ENCODE measurements around the gene ASPHD1. TPM values are rescaled to one million over a fixed set of nuclear protein-coding genes. Genes with fewer than 3 reads are reported as not detected.

ASPHD1 gene
- polyA plus RNA-seq, 1 donor (not counting 4 experiments of a cell fraction or from before 2014, with no cell fraction given), result 0.71 TPM

DNA sequence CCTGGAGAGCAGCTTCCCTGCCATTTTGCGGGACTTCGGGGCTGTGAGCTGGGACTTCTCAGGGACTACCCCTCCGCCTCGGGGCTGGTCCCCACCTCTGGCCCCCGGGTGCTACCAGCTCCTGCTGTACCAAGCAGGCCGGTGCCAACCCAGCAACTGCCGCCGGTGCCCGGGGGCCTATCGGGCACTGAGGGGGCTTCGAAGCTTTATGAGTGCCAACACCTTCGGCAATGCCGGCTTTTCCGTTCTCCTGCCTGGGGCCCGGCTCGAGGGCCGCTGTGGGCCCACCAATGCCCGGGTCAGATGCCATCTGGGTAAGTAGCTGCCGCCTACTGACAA is 1.3 kb downstream of the ASPHD1 start:
- dilution Hi-C loops (cut with MboI; ENCODE audit: extremely low pct_ligation_motif_present, low sequenced_read_pairs), result no loop called here
- Histone ChIP-seq H3K9me3 (ENCODE audit: control insufficient read depth, low read depth, low read length) (no peaks in the 10 kb centered on the region), H3K9ac (ENCODE audit: control insufficient read depth, extremely low read depth, insufficient read depth, low read length) (no peak overlapping the region), H3K36me3 (ENCODE audit: control insufficient read depth in 2 of 2, extremely low read depth in 1 of 2, insufficient read depth in 2 of 2, low read length in 2 of 2) (no peaks in the 10 kb centered on the region), H3K27ac (ENCODE audit: control insufficient read depth, insufficient read depth, low read length) (no peak overlapping the region), H3K4me2 (ENCODE audit: control insufficient read depth, extremely low read depth, insufficient read depth, low read depth, low read length) (no peak overlapping the region), H3K4me3 (ENCODE audit: control insufficient read depth in 2 of 3, extremely low read depth in 1 of 3, insufficient read depth in 2 of 3, low read depth in 1 of 3, low read length in 3 of 3) (no peak overlapping the region), H2AFZ (ENCODE audit: control insufficient read depth, low read length) (no peak overlapping the region), H3K27me3 (ENCODE audit: control insufficient read depth, extremely low read depth, insufficient read depth, low read length) (peaks cover 15% of the 10 kb centered on the region), H3K79me2 (ENCODE audit: control insufficient read depth, insufficient read depth, low read length) (no peaks in the 10 kb centered on the region), H3K4me1 (ENCODE audit: control insufficient read depth, extremely low read depth, insufficient read depth, low read length) (peaks cover 10% of the 10 kb centered on the region), H4K20me1 (ENCODE audit: control insufficient read depth, extremely low read depth, insufficient read depth, low read length) (no peaks in the 10 kb centered on the region), H3K9me1 (ENCODE audit: control insufficient read depth, extremely low read depth, insufficient read depth, low read length) (no peaks in the 10 kb centered on the region)
- TF ChIP-seq, protein P1, sequence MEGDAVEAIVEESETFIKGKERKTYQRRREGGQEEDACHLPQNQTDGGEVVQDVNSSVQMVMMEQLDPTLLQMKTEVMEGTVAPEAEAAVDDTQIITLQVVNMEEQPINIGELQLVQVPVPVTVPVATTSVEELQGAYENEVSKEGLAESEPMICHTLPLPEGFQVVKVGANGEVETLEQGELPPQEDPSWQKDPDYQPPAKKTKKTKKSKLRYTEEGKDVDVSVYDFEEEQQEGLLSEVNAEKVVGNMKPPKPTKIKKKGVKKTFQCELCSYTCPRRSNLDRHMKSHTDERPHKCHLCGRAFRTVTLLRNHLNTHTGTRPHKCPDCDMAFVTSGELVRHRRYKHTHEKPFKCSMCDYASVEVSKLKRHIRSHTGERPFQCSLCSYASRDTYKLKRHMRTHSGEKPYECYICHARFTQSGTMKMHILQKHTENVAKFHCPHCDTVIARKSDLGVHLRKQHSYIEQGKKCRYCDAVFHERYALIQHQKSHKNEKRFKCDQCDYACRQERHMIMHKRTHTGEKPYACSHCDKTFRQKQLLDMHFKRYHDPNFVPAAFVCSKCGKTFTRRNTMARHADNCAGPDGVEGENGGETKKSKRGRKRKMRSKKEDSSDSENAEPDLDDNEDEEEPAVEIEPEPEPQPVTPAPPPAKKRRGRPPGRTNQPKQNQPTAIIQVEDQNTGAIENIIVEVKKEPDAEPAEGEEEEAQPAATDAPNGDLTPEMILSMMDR (optimal IDR thresholded peaks at IDR 0.05 in 1 of 3, IDR thresholded peaks at IDR 0.05 in 1 of 3, conservative IDR thresholded peaks at IDR 0.05 in 1 of 3; ENCODE audit: extremely low read depth in 1 of 3, insufficient read depth in 2 of 3, low read length in 3 of 3), result no peak
- no peak for TF ChIP-seq EZH2 (IDR thresholded peaks at IDR 0.05; ENCODE audit: low read length)
- no peak for FAIRE-seq
- DNase-seq (ENCODE audit: low read depth, low spot score), result no peak

DNA sequence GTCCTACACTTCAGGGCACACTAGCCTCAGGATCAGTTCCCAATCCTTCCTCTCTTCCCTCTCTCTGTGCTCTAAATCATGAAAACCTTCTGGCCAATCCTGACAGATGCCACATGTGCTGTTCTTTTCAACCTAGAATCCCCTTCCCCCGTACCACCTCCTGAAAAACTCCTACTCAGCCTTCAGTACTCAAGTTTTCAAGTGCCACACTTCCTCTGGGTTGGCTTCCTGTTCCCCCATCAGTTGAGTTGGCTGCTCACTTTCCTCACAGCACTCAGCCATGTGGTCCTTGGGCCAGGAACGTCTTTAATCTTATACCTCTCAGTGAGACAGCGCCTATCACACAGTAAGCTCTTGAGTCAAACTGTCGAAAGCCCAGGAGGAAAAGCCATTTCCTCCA is 3.3 kb downstream of the ASPHD1 start:
- dilution Hi-C loops (cut with MboI; ENCODE audit: extremely low pct_ligation_motif_present, low sequenced_read_pairs), result no loop called here
- no peaks in the 10 kb centered on the region for H4K20me1 ChIP-seq (ENCODE audit: control insufficient read depth, extremely low read depth, insufficient read depth, low read length)
- TF ChIP-seq, protein P1 (optimal IDR thresholded peaks at IDR 0.05 in 1 of 3, IDR thresholded peaks at IDR 0.05 in 1 of 3, conservative IDR thresholded peaks at IDR 0.05 in 1 of 3; ENCODE audit: extremely low read depth in 1 of 3, insufficient read depth in 2 of 3, low read length in 3 of 3), result no peak
- no peak for DNase-seq (ENCODE audit: low read depth, low spot score)
- H3K4me3 ChIP-seq (ENCODE audit: control insufficient read depth in 2 of 3, extremely low read depth in 1 of 3, insufficient read depth in 2 of 3, low read depth in 1 of 3, low read length in 3 of 3), result no peak overlapping the region
- H3K9me3 ChIP-seq (ENCODE audit: control insufficient read depth, low read depth, low read length), result no peaks in the 10 kb centered on the region
- no peak overlapping the region for H3K27ac ChIP-seq (ENCODE audit: control insufficient read depth, insufficient read depth, low read length)
- H3K9me1 ChIP-seq (ENCODE audit: control insufficient read depth, extremely low read depth, insufficient read depth, low read length), result no peaks in the 10 kb centered on the region
- H3K36me3 ChIP-seq (ENCODE audit: control insufficient read depth in 2 of 2, extremely low read depth in 1 of 2, insufficient read depth in 2 of 2, low read length in 2 of 2), result peaks cover 0 to 2% of the 10 kb centered on the region in 2 experiments
- H3K4me2 ChIP-seq (ENCODE audit: control insufficient read depth, extremely low read depth, insufficient read depth, low read depth, low read length), result no peak overlapping the region
- peaks cover 8% of the 10 kb centered on the region for H3K4me1 ChIP-seq (ENCODE audit: control insufficient read depth, extremely low read depth, insufficient read depth, low read length)
- FAIRE-seq, result no peak
- no peak overlapping the region for H3K9ac ChIP-seq (ENCODE audit: control insufficient read depth, extremely low read depth, insufficient read depth, low read length)
- no peaks in the 10 kb centered on the region for H3K79me2 ChIP-seq (ENCODE audit: control insufficient read depth, insufficient read depth, low read length)
- H3K27me3 ChIP-seq (ENCODE audit: control insufficient read depth, extremely low read depth, insufficient read depth, low read length), result peaks cover 4% of the 10 kb centered on the region
- no peak overlapping the region for H2AFZ ChIP-seq (ENCODE audit: control insufficient read depth, low read length)

Data from keratinocyte (primary cell).